Stimulated activated CD8-positive, alpha-beta memory T cell treated with anti-CD3 and anti-CD28 coated beads, Interleukin-7, amount 100 ng/mL, for 1 hour (primary cell): ENCODE measurements around the gene CACNA1C.

Source experiments
- DNase-seq, 2 donors: peaks; one replicate each; pipeline ENCODE4 v3.0.0-alpha.2; 2020; ENCODE audit warnings: low read depth in 2 of 2

Gene CACNA1C

DNA sequence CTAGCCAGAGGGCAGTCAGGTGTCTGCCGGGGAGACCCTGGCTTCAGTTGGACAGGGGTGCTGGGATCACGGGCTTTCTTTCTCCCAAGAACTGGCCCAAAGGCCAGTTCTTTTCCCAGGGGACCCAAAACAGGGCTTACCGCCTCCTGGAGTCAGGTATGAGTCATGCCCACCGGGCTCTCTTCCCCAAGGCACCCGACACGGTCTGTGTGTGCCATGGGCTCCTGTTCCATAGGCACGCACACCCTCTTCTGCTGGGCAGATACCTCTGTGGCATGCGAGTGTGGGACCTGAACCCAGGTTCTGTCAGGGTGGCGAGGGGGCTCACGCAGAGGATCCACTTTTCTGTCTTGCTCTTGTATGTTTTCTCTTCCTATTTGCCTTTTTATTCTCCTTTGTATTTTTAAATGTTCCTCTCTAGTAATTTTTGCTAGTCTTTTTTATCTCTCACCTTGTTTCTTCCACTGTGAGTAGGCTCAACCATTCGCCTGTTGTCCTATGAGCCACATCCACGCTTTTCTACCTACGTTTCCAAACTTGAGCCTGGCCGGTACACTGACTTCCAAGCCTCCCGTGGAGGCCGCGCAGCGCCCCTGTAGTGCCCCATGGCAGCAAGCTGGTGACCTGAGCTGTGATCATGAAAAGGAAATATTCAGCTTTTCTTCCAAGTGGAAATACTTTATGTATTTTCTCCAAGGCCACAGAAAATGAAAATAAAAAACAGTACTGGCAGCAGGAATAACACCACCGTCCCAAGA, 362.2 kb downstream of the CACNA1C start:
- DNase-seq, result no peak

DNA sequence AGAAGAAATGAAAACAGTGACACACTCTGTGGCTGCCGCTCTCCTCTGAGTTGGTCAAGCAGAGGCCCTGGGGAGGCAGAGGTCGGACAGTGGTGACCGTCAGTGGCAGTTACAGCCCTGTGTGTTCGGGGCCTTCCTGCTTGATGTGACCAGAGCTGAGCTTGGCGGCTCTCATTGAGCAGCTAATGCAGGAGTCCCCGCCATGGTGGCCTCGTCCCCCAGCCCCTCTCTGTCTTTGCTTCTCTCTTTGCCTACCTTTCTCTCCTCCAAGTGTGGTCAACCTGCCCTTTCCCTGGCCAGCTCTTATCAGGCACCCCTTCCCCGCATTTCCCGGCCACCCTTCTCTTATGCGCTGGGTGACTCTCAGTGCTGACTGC, 362.8 kb downstream of the CACNA1C start:
- no peak for DNase-seq

DNA sequence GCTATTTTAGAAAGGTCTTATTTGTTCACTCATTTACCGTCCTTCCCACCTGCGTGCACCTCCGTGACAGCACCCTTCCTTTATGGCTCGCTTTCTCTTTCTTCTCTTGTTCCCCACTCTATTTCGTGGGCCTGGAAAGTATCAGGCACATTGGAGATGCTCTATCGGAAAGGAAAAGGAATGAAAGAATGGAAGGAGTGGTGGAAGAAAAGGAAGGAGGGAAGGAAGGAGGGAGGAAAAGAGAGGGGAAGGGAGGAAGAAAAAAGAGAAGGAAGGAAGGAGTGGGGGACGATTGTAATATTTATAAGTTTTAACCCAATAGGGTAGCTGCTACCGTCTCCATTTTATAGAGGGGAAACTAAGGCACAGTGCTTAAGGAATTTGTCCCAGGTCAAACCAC, 363.4 kb downstream of the CACNA1C start:
- no peak for DNase-seq

DNA sequence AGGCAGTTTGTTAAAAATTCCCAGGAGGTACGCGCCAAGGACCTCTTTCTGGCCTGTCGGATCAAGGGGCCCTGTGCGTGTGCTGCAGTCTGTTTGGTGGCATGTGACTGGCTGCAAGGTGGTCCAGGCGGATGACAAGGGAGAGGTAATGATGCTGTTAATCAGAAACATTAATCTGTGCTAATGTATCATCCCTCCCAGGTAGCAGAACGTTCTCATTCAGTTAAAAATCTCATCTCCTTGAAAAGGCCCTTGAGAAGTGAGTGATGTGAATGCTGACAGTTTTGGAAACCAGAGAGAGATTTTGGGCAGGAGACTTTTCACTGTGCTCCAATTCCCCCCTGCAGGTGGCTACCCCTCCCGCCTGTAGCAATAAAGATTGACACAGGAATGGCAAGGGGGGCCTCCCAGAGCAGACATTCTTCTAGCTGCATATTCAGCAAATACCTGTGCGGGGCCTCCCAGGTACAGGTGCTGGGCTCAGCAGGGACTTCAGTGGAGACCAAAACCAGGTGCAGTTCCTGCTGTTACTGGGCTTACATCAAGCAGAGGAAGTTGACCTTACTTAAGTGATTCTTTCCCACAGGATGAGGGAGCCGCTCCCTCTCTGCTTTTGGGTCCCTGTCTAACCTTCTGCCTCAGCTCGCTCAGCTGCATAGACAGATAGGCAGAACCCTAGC, 364.8 kb downstream of the CACNA1C start:
- DNase-seq, result no peak

DNA sequence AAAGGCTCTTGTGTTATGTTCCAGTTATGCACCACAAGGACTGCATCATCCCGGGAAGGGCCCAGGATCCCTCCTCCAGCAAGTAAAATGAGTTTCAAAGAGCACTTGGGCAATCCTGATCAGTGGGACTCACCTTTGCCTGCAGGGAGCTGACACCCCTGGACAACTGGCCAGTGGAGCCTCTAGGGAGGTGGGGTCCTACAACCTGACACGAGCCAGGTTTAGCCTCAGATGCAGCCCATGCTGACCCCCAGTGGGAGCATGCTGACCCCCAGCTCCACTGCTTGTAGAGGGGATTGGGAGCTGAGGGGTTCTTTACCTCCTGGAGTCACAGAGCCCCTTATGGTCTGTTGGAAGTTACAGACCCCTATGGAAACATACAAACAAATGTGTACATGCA, 365.8 kb downstream of the CACNA1C start:
- no peak for DNase-seq

DNA sequence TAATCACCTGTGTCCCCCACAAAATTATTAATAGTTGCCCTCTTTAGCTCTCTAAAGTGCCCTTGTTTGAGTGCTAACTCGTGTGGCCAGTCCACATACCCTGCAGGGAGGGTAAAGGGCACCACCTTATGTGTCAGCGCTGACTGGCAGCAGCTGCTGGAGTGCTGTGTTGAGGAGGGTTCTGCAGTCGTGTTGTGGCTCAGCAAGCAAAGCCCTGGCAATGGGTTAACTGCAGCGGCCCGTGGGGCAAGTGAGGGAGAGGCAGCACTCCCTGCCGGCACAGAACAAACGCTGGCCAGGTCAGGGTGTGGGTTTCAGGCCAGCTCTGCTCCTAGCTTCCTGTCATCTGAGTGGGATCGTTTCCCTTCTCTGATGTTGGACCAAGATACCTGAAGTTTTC, 369.8 kb downstream of the CACNA1C start:
- DNase-seq, result no peak

DNA sequence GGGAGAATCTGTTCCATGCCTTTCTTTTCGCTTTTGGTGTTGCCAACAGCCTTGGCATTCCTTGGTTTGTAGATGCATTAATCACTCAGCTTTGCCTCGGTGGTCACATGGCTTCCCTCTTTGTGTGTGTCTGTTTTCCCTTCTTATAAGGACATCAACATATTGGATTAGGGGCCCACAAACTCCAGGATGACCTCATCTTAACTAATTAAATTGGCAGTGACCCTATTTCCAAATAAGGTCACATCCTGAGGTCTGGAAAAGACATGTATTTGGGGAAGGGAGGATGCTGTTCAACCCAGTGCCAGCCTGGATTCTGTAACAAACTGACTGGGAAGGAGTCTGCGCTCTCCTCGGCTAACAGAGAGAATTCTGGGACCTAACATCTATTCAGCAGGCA, 376.2 kb downstream of the CACNA1C start:
- no peak for DNase-seq

DNA sequence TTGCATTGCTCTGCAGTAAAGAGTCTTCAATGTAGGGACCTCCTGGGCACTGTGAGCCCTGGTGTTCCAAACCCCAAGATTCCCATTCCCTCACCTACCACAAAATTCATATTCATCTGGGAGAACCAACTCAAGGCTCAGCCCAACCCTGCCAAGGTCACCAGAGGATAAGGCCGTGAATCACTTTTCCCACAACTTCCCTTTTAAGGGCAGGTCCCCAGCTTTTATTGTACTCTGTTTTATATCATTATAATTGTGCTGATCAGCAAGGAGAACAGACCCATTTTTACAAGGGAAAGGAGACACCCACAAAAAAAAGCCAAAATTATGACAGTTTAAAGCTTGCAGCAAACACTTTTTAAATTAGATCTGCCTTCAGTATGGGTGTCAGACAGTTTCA, 379.0 kb downstream of the CACNA1C start:
- no peak for DNase-seq

DNA sequence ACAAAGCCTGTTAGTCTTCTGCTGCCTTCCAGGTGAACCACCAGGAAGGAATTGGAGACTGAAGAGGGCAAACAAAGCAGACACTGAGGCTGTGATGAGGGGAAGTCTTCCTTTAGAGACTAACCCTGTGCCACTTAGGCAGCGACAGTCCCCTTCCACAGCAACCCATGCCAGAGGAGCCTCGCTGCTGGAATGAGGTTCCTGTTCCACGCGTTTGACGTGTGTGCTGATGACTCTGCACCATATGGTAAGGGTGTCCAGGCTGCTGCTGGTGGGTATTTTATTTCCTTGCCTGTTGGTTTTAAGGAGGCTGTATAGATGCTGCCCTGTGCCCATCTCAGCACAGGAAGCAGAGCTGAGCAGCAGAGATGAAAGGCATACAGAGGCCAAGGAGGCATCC, 380.1 kb downstream of the CACNA1C start:
- DNase-seq, result no peak

DNA sequence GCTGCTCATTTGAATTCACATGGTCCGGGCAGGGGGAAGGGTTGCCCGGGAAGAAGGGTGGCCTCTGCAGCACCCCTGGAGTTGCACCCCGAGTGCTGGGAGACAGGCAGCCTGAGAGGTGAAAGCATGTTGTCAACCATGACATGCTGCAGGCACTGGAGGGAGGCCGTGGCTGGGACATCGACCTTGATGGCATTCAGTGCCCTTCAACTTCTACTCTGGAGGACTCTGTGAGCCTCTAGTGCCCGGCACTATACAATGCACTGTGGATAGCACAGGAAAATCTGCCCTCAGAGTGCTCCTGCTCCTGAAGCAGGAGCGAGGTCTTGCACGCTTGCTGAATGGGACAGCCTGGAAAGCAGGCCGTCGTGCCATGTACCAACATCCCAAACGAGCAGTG, 382.7 kb downstream of the CACNA1C start:
- DNase-seq, result no peak

DNA sequence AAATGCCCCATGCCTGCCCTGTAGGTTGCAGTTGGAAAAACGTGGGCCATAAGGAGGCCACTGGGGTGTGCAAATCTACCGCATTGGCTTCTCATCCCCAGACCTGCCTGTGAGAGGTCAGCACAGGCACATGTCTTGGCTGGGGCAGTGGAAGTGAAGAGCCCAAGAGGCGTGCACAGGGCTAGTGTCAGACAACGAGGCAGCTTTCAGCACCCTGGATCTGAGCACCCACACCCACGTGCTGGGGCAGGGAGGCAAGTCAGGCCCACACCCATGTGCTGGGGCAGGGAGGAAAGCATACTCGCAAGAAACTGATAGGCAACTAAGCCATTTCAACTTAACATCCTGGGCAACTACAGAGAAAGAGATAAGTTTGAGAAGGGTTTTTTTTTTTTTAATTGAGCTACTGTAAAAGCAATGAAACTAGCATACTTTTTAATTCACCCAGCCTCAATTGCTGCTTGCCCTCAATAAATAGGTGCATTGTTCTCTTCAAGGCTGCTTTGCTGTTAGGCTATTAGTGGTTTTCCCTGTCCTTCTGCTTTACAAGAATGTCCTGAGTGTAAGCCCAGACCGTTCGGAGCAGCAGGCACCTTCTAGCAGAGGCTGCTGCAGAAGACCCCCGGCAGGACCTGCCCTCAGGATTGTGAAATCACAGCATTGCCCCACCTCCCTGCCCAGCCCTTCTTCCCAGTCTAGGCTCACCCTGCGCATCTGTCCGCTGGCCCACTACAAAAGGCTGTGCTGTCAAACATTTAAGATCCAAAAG, 386.7 kb downstream of the CACNA1C start:
- DNase-seq, result no peak

DNA sequence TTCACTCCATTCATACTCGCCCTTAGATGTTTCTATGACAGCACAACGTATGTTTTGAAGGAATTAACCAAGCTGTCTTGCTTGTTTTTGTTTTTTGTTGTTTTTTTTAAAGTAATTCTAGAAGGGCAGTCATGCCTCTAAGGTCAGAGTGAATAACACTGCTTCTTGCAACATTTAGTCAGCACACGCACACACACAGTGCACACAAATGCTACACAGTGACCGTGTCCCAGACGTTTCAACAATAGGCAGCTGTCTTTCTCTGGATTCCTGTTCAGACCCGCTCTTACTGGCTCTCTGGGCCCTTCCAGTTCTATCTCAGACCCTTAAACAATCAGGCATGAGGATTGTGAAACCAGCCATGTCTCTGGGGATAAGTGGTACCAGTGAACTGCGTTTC, 391.0 kb downstream of the CACNA1C start:
- DNase-seq, result no peak

DNA sequence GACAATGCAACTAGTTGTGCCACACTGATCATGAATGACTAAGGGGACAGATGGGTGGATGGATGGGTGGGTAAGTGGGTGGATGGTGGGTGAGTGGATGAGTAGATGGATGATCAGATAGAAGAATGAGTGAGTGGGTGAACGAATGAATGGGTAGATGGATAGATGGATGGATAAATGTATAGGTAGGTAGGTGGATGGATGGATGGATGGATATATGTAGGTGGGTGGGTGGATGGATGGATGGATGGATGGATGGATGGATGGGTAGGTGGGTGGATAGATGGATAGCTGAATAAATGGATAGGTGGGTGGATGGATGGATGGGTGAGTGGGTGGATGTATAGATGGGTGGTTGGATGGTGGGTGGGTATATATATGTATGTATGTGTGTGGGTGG, 393.2 kb downstream of the CACNA1C start:
- DNase-seq, result no peak

DNA sequence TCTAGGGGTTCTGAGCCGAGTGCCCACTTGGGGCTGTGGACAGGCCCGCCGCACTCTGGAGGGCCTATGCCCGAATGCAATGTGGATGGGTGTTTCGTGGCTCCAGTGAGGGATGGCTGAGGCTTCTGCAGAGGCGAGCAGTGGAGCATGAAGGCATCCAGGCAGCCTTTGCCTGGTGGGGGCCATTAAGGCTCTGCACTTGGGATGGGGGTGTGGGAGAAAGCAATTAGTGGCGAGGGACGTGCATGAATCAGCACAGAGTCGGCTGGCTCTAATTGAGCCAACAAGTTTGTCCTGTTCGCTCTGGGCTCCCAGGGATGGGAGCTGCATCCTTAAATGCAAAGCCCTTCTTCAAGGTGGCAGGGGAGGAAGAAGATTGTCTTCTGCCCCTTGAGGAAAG, 395.1 kb downstream of the CACNA1C start:
- no peak for DNase-seq

DNA sequence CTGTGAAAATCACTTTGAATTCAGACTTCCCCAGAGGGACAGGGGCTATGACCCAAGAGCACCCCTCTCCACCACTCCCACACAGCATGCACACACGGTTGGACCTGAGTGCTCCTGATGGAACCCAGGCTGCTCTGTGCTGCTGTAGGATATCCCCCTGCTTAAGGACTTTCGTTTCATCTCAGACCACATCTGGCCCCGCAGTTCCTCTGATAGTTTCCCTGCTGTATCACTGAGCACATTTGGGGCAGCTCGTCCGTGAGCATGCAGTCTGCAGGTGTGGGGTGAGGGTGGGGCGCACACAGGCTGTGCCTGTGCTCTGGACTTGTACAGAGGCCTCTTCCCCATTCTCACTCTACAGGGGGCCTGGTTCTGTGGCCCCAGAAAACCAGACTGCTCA, 396.8 kb downstream of the CACNA1C start:
- no peak for DNase-seq

DNA sequence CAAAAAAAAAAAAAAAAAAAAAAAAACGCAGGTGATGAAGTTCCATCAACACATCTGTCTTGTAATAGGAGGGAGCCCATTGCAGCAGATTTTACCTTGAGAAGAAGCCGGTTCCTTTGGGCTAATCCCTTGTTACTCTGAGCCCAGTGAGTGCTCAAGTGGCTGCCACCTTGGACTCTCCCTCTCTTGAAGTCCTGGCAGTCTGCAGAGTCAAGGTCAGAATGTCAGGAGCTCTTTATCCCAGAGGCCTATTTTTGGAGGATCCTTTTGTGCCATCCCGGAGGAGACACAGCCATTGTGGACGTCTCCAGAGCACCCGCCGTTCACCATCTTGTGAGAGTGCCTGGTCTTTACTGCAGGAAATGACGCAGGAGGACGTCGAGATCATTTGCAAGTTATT, 397.8 kb downstream of the CACNA1C start:
- DNase-seq, result no peak

DNA sequence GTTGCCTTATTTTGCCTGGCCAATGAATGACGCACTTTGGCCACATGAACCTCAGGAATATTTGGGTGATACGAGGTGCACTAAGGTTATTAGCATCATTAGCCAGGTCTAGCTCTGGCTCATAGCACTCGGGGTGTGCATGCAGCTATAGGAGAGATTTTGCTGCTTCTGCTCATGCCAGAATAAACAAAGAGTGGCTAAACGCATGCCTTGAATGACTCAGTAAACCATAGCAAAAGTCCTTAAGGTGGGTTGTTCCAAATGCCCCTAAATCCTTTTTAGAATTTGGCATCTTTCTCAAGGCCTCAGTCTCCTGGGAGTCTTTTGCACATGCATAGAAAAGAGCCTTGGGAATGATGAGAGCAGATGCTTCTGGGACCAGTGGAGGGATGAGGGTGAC, 398.2 kb downstream of the CACNA1C start:
- DNase-seq, result no peak

DNA sequence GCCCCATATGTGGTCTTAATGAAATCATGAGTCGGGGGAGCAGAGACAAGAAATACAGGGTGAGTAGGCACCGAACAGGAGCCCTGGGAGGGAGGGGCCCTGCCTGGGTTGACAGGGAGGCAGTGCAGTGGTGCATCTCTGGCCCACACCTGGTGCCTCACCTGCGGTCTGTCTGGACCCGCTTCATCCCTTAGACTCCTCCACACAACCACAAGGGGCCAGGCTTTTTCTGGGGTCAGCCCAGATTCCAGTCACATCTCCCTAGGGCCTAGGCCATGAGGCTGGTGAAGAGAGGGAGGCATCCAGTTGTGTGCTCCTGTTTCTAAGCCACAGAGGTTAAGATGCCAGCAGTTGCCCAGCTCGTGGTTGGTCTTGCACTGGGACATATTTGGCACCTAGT, 398.7 kb downstream of the CACNA1C start:
- DNase-seq, result no peak

DNA sequence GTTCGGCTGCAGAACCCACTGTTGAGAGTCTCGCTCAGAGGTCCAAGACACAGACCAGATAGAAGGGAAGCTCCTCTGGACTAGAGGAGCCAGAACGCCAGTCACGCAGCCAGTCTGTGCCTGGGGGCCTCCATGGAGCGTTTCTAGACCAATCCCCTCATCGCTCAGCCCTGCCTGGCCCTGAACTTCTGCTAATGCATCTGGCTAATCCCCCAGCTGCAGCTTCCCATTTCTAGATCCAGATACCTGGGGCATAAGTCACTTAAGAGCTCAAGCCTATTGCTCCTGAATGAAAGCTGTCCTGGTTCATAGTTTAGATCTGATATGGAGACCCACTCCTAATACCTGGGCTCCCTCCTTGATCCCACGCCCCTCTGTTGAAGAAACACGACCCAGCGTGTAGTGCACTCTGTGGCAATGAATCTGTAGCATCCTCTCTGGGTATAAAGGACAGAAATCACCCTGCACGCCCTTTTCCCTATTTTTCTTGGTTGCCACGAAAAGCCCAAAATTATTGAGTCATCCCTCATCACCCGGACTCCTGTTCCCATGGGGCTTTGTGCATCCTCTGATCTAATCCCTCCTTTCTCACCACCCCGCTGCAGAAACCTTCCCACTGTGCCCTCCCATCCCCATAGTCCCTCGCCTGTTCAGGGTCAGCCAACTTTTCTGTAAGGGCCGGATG, 400.4 kb downstream of the CACNA1C start:
- DNase-seq, result no peak

DNA sequence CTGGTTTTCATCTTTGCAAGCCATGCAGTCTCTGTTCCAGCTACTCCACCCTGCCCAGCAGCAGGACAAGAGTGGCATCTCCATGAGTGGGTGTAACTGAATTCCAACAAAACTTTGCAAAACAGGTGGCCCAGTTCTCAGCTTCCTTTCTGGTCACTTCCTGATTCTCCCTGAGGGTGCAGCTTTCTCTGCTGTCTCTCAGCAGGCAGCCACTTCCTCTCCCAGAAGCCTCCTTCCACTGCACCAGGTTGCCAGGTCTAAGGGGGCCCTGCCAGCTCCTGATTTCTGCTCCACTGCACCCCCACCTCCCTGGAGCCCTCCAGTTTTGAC, 400.9 kb downstream of the CACNA1C start:
- DNase-seq, result no peak

DNA sequence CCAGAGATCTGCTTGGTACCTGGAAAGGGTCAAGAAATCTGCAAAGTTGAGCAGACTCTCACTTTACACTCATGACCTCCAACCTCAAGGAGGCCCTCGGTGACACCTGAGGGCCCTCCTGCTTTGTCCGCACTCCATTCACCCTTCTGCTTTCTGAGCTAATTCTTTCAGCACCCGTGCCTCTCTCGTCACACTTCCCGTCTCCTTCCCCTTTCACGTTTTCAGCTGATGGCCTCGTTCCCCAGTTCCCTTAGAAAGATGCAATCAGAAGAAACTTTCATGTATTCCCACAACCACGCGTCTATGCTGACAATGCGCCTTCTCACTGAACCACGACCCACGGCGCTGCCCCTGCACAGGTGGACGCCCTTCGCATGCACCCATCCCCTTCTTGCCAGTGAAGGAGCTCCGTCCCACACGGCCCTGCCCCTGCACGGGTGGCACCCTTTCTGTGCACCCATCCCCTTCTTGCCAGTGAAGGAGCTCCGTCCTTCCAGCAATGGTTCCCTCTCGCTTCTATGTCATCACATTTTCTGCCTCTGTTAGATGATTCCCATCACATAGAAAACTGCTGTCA, 401.9 kb downstream of the CACNA1C start:
- no peak for DNase-seq

DNA sequence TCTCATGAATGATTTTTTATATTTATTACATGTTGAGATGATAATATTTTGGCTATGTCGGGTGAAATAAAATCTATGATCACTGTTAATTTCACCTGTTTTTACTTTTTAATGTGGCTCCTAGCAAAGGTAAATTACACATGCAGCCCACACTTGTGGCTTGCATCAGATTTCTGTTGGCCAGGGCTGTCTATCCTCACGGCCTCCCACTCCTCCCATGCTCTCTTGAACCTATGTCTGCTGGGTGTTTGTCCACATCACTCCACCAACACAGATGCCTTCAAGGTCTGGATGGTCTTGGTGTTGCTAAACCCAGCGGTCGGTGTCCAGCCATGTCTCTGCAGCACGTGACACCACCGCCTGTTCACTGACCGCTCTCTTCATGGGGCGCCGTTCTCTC, 402.6 kb downstream of the CACNA1C start:
- no peak for DNase-seq
